IMR-90 (cell line): ENCODE data around the gene GDPD1. TPM values are rescaled to one million over a fixed set of nuclear protein-coding genes. Genes with fewer than 3 reads are reported as not detected.

Experiments
- ATAC-seq: fragments of 200-7000 bp; cut with Tn5 transposase; 2 replicates; pipeline ENCODE4 v1.9.1; 2020; ENCODE audit warnings: low read depth, mild to moderate bottlenecking, moderate library complexity
- BruUV-seq: library from RNA; stranded (reverse); fragments of 400-500 nt; replicated peaks from 2 replicates; lab custom pipeline; 2021; lab: Mats Ljungman, UMichigan
- CTCF ChIA-PET: fragments of 300-600 bp; formaldehyde crosslinking; extraction: SDS; loops from one replicate; lab custom pipeline; 2021; ENCODE audit warnings: antibody characterized with exemption; lab: Yijun Ruan, JAX
- POLR2A ChIA-PET: fragments of 300-600 bp; sonication (Branson Sonifier 250); formaldehyde crosslinking; loops from one replicate; lab custom pipeline; 2022; ENCODE audit warnings: antibody characterized with exemption; ENCODE audit not compliant: unreplicated experiment; lab: Charles Lee
- DNase-seq: peaks from one replicate; pipeline ENCODE4 v3.0.0; 2013
- H2AFZ ChIP-seq: replicated peaks from 2 replicates; pipeline ENCODE3; 2013; ENCODE audit warnings: low read length, mild to moderate bottlenecking; ENCODE audit not compliant: poor library complexity
- H2AK5ac ChIP-seq: 2 replicates; pipeline ENCODE4 v1.6.1; 2013; ENCODE audit warnings: low read depth, low read length, inconsistent platforms
- H2AK9ac ChIP-seq: replicated peaks from 2 replicates; pipeline ENCODE3; 2013; ENCODE audit warnings: mild to moderate bottlenecking, low read depth, low read length, moderate library complexity; ENCODE audit not compliant: poor library complexity
- H2BK120ac ChIP-seq: 2 replicates; pipeline ENCODE4 v1.6.1; 2013; ENCODE audit warnings: low read depth, low read length, inconsistent platforms
- H2BK15ac ChIP-seq: 3 replicates; pipeline ENCODE4 v1.6.1; 2013; ENCODE audit warnings: low read depth, low read length, inconsistent platforms
- H2BK20ac ChIP-seq: 2 replicates; pipeline ENCODE4 v1.6.1; 2013; ENCODE audit warnings: low read depth, mild to moderate bottlenecking, inconsistent platforms, low read length, moderate library complexity
- H2BK5ac ChIP-seq: 2 replicates; pipeline ENCODE4 v1.6.1; 2013; ENCODE audit warnings: mild to moderate bottlenecking, low read depth, low read length, inconsistent platforms; ENCODE audit not compliant: poor library complexity, severe bottlenecking
- H3K14ac ChIP-seq: replicated peaks from 2 replicates; pipeline ENCODE4 v1.6.1; 2013; ENCODE audit warnings: low read depth, low read length, inconsistent platforms
- H3K18ac ChIP-seq: 2 replicates; pipeline ENCODE4 v1.6.1; 2013; ENCODE audit warnings: low read depth, low read length, control low read depth
- H3K23ac ChIP-seq: 2 replicates; pipeline ENCODE4 v1.6.1; 2013; ENCODE audit warnings: low read depth, low read length, inconsistent platforms
- H3K27ac ChIP-seq: 2 replicates; pipeline ENCODE4 v1.5.1; 2013; ENCODE audit warnings: mild to moderate bottlenecking, control low read depth, low read length; ENCODE audit not compliant: insufficient read depth
- H3K27me3 ChIP-seq: 2 replicates; pipeline ENCODE4 v1.6.1; 2013; ENCODE audit warnings: low read length; ENCODE audit not compliant: control insufficient read depth, insufficient read depth
- H3K36me3 ChIP-seq: 2 replicates; pipeline ENCODE4 v1.6.1; 2013; ENCODE audit warnings: low read length, mixed read lengths; ENCODE audit not compliant: control insufficient read depth, insufficient read depth
- H3K4ac ChIP-seq: 2 replicates; pipeline ENCODE4 v1.6.1; 2013; ENCODE audit warnings: low read depth, low read length, inconsistent platforms
- H3K4me1 ChIP-seq: 2 replicates; pipeline ENCODE4 v1.6.1; 2013; ENCODE audit warnings: low read length, mixed read lengths; ENCODE audit not compliant: control insufficient read depth, insufficient read depth
- H3K4me2 ChIP-seq: 2 replicates; pipeline ENCODE4 v1.6.1; 2013; ENCODE audit warnings: low read depth, mild to moderate bottlenecking, control low read depth, low read length, moderate library complexity
- H3K4me3 ChIP-seq: 2 replicates; pipeline ENCODE4 v1.5.1; 2013; ENCODE audit warnings: low read depth, mild to moderate bottlenecking, control low read depth, low read length, moderate library complexity; ENCODE audit not compliant: insufficient read depth
- H3K56ac ChIP-seq: 2 replicates; pipeline ENCODE4 v1.6.1; 2013; ENCODE audit warnings: low read length, inconsistent platforms; ENCODE audit not compliant: insufficient read depth; ENCODE audit errors: extremely low read depth
- H3K79me1 ChIP-seq, 2 experiments: 2 replicates each; pipeline ENCODE4 v1.6.1; 2013; ENCODE audit warnings: low read length in 2 of 2, inconsistent platforms in 1 of 2, low read depth in 1 of 2
- H3K9ac ChIP-seq: 2 replicates; pipeline ENCODE4 v1.6.1; 2013; ENCODE audit warnings: low read depth, low read length, control low read depth
- H3K9me1 ChIP-seq: 2 replicates; pipeline ENCODE4 v1.6.1; 2013; ENCODE audit warnings: low read length, inconsistent platforms; ENCODE audit not compliant: insufficient read depth
- H3K9me3 ChIP-seq: 2 replicates; pipeline ENCODE4 v1.6.1; 2013; ENCODE audit warnings: low read length; ENCODE audit not compliant: control insufficient read depth, insufficient read depth
- H4K20me1 ChIP-seq: 2 replicates; pipeline ENCODE4 v1.6.1; 2013; ENCODE audit warnings: low read length, inconsistent platforms; ENCODE audit not compliant: insufficient read depth
- H4K5ac ChIP-seq: 2 replicates; pipeline ENCODE4 v1.6.1; 2013; ENCODE audit warnings: mild to moderate bottlenecking, low read depth, low read length, control low read depth
- H4K8ac ChIP-seq, 2 experiments: 2 replicates each; pipeline ENCODE4 v1.6.1; 2013; ENCODE audit warnings: low read depth in 2 of 2, low read length in 2 of 2, control low read depth in 1 of 2, inconsistent platforms in 1 of 2
- H4K91ac ChIP-seq: 2 replicates; pipeline ENCODE4 v1.6.1; 2013; ENCODE audit warnings: low read depth, low read length, inconsistent platforms; ENCODE audit not compliant: insufficient read depth
- BHLHE40 ChIP-seq: fragments of 150-350 bp; IDR thresholded peaks from 2 replicates; pipeline ENCODE4 v1.6.1; 2016; ENCODE audit warnings: mild to moderate bottlenecking, low read depth, low read length
- CEBPB ChIP-seq: IDR thresholded peaks from 2 replicates; pipeline ENCODE4 v1.6.1; 2012; ENCODE audit warnings: low read depth, low read length, improper control_type of control experiment
- CHD1 ChIP-seq: IDR thresholded peaks from 2 replicates; pipeline ENCODE4 v1.6.1; 2012; ENCODE audit warnings: low read depth, low read length, improper control_type of control experiment
- ELK1 ChIP-seq: fragments of 150-350 bp; IDR thresholded peaks from 2 replicates; pipeline ENCODE4 v1.6.1; 2016; ENCODE audit warnings: low read depth, mild to moderate bottlenecking, low read length, moderate library complexity, borderline replicate concordance
- FOS ChIP-seq: fragments of 150-350 bp; IDR thresholded peaks from 2 replicates; pipeline ENCODE4 v1.6.1; 2016; ENCODE audit warnings: low read depth, low read length
- MAFK ChIP-seq: IDR thresholded peaks from 2 replicates; pipeline ENCODE4 v1.6.1; 2012; ENCODE audit warnings: low read depth, low read length, improper control_type of control experiment
- MAZ ChIP-seq: IDR thresholded peaks from 2 replicates; pipeline ENCODE4 v1.6.1; 2012; ENCODE audit warnings: low read depth, mild to moderate bottlenecking, low read length, improper control_type of control experiment, moderate library complexity, borderline replicate concordance
- MXI1 ChIP-seq: IDR thresholded peaks from 2 replicates; pipeline ENCODE4 v1.6.1; 2012; ENCODE audit warnings: low read depth, mild to moderate bottlenecking, low read length, moderate library complexity, borderline replicate concordance
- NFE2L2 ChIP-seq: fragments of 150-350 bp; IDR thresholded peaks from 2 replicates; pipeline ENCODE4 v1.6.1; 2016; ENCODE audit warnings: low read depth, mild to moderate bottlenecking, low read length
- POLR2A ChIP-seq: IDR thresholded peaks from 2 replicates; pipeline ENCODE4 v1.6.1; 2012; ENCODE audit warnings: mild to moderate bottlenecking, low read depth, low read length
- RAD21 ChIP-seq: IDR thresholded peaks from 2 replicates; pipeline ENCODE4 v1.6.1; 2012; ENCODE audit warnings: low read length, improper control_type of control experiment
- RCOR1 ChIP-seq: IDR thresholded peaks from 2 replicates; pipeline ENCODE4 v1.6.1; 2012; ENCODE audit warnings: mild to moderate bottlenecking, low read length, improper control_type of control experiment; ENCODE audit not compliant: insufficient replicate concordance
- RFX5 ChIP-seq: IDR thresholded peaks from 2 replicates; pipeline ENCODE4 v1.8.0; 2012; ENCODE audit warnings: low read depth, mild to moderate bottlenecking, low read length, moderate library complexity
- SMC3 ChIP-seq: fragments of 150-350 bp; IDR thresholded peaks from 2 replicates; pipeline ENCODE4 v1.6.1; 2016; ENCODE audit warnings: low read depth, mild to moderate bottlenecking, antibody characterized with exemption, low read length, moderate library complexity
- USF2 ChIP-seq: fragments of 150-350 bp; IDR thresholded peaks from 2 replicates; pipeline ENCODE4 v1.6.1; 2017; ENCODE audit warnings: mild to moderate bottlenecking, antibody characterized with exemption, low read length, low read depth
- WGBS, 2 experiments: methylation state at CpG; one replicate each; pipeline versions ENCODE4 v1.1.5 to v1.1.7; 2013; ENCODE audit warnings: missing lambda C conversion rate in 2 of 2; ENCODE audit not compliant: insufficient read length in 1 of 2; ENCODE audit errors: extremely low coverage in 2 of 2; 5-methylcytosine and 5-hydroxymethylcytosine counted together
- dilution Hi-C: fragments of 300-500 bp; cut with HindIII; formaldehyde crosslinking; loops from one replicate; pipeline ENCODE4 v1.14.3; 2018; ENCODE audit warnings: low sequenced_read_pairs; ENCODE audit not compliant: unreplicated experiment
- in situ Hi-C: fragments of 300-500 bp; cut with MboI; formaldehyde crosslinking; loops from 3 replicates; pipeline ENCODE4 v1.14.3; 2019; ENCODE audit warnings: low sequenced_read_pairs, inconsistent platforms, mixed read lengths
- intact Hi-C: fragments of 100-400 bp; cut with micrococcal nuclease; formaldehyde crosslinking; loops from 2 replicates; pipeline ENCODE4 v1.10.0; 2022
- polyA plus RNA-seq, 3 experiments: library from polyadenylated mRNA; depleted of rRNA; stranded (reverse); fragments of >200 nt; gene quantifications; 2 replicates each; pipeline ENCODE4 v1.2.3, GENCODE V29; 2012; ENCODE audit warnings: low replicate concordance in 1 of 3
- total RNA-seq: library from RNA; depleted of rRNA; stranded (reverse); fragments of >200 nt; gene quantifications from 2 replicates; pipeline ENCODE4 v1.2.3, GENCODE V29; 2012

GDPD1 gene
- total and polyA plus RNA-seq, 2 of the 4 experiments (the other 2 are of a cell fraction) = 0.72 to 0.84 TPM

- ATAC-seq (no peak; the same call in 1 of the 2 replicates), DNase-seq (no peak)
- Histone ChIP-seq H2BK15ac (no peak overlapping the region), H2BK20ac (no peak overlapping the region), H3K4ac (peak overlapping the region; percentile 44), H3K27me3 (no peaks in the 10 kb centered on the region), H3K14ac (no peak overlapping the region; the same call in 1 of the 2 replicates), H3K9me3 (no peaks in the 10 kb centered on the region), H3K36me3 (peaks cover 2% of the 10 kb centered on the region; the same call in 1 of the 2 replicates), H2BK120ac (no peak overlapping the region), H4K8ac (peak overlapping the region; percentile 95 to 96), H3K27ac (no peak overlapping the region), H3K56ac (no peak overlapping the region), H2AFZ (peak overlapping the region; percentile 95), H3K4me1 (no peaks in the 10 kb centered on the region), H3K4me2 (peak overlapping the region; percentile 90), H3K4me3 (peak overlapping the region; percentile 34), H4K91ac (no peak overlapping the region), H4K20me1 (no peaks in the 10 kb centered on the region), H3K23ac (no peak overlapping the region), H3K79me1 (0 out of 4 replicates have a peak, but pooled peaks cover 0 to 6% of the 10 kb centered on the region in 2 experiments), H2BK5ac (no peak overlapping the region), H3K18ac (no peak overlapping the region), H4K5ac (no peak overlapping the region), H3K9ac (peak overlapping the region; percentile 41; the same call in 1 of the 2 replicates), H2AK9ac (peak overlapping the region; percentile 20), H2AK5ac (no peak overlapping the region), H3K9me1 (no peaks in the 10 kb centered on the region)
- TF ChIP-seq USF2 (no peak), NFE2L2 (no peak), FOS (no peak), BHLHE40 (no peak), MXI1 (no peak), CEBPB (no peak), RCOR1 (no peak), MAZ (no peak), RAD21 (no peak), SMC3 (no peak), ELK1 (no peak), CHD1 (no peak), RFX5 (no peak), MAFK (no peak), POLR2A (no peak)
- in situ Hi-C loops = no loop called here
- POLR2A ChIA-PET = no interaction called here
- dilution Hi-C loops = no loop called here
- 20% methylated on average over 1 of the region's 7 CpGs; no CpG with 5 or more reads in 1 of the 2 experiments for WGBS, 2 experiments
- no TSS peak for BruUV-seq
- intact Hi-C loops = loop anchor here (2.0 to 5.0 kb wide), 2 partner anchors 91 to 222 kb away; no protein-coding TSS in a partner anchor
- CTCF ChIA-PET = interaction anchor here (0.6 to 0.8 kb wide), 3 partner anchors 9 to 53 kb away, joined by 3 to 5 read pairs (median 3); no protein-coding TSS in a partner anchor
Observed at GRCh38 chr17:59219992-59220327, 351 bp upstream of the GDPD1 start.
